Measurements from ENCODE around the gene STAT5A. TPM values are rescaled to one million over a fixed set of nuclear protein-coding genes. Genes with fewer than 3 reads are reported as not detected.

STAT5A gene
- total RNA-seq, 1 experiment from 2014 or later = 0.91 TPM

GRCh38 chr17:42311240-42312034, 23.1 kb downstream of the STAT5A start:
- no peak for ATAC-seq
- Histone ChIP-seq H2AFZ (ENCODE audit: low read depth, low read length, poor library complexity, severe bottlenecking) (no peak overlapping the region), H3K9ac (ENCODE audit: low read length) (no peak overlapping the region), H3K9me2 (ENCODE audit: insufficient read depth) (no peaks in the 10 kb centered on the region), H3K4me3 (replicated peaks in 1 of 2; ENCODE audit: low read depth in 1 of 2, low read length in 2 of 2) (no peak overlapping the region), H3K4me1 (ENCODE audit: control insufficient read depth in 1 of 2, insufficient read depth in 2 of 2, low read length in 2 of 2) (no peaks in the 10 kb centered on the region), H3K79me2 (ENCODE audit: insufficient read depth, low read length) (no peaks in the 10 kb centered on the region), H3K27ac (ENCODE audit: low read depth, low read length) (no peak overlapping the region), H3K27me3 (ENCODE audit: insufficient read depth, low read length) (no peaks in the 10 kb centered on the region), H3K4me2 (ENCODE audit: low read length) (no peak overlapping the region), H3K9me3 (ENCODE audit: control insufficient read depth in 1 of 2, insufficient read depth in 1 of 2, low read depth in 1 of 2, low read length in 2 of 2) (no peaks in the 10 kb centered on the region), H4K20me1 (ENCODE audit: insufficient read depth) (no peaks in the 10 kb centered on the region), H3K36me3 (ENCODE audit: control insufficient read depth in 1 of 2, insufficient read depth in 2 of 2, low read length in 2 of 2) (peaks cover 0 to 8% of the 10 kb centered on the region in 2 experiments; a peak in 1 of 4 replicates)
- CTCF ChIA-PET = no interaction called here
- no peak for TF ChIP-seq CBX3 (IDR thresholded peaks at IDR 0.05; ENCODE audit: low read depth)
- no peak for TF ChIP-seq CEBPB (IDR thresholded peaks at IDR 0.05; ENCODE audit: low read depth)
- no peak for TF ChIP-seq POLR2A (IDR thresholded peaks at IDR 0.05; ENCODE audit: borderline replicate concordance, extremely low read depth, insufficient read depth, insufficient read length)
- TF ChIP-seq SP1 (IDR thresholded peaks at IDR 0.05; ENCODE audit: low read depth) = no peak
- TF ChIP-seq YY1 (IDR thresholded peaks at IDR 0.05; ENCODE audit: extremely low read depth, insufficient replicate concordance, low read depth, low read length) = no peak
- RAD21 ChIA-PET (ENCODE audit: low non-redundant PET in 1 of 2, low total read pairs in 2 of 2, uncharacterized antibody in 2 of 2, unreplicated experiment in 2 of 2) = no interaction called here
- no TSS peak for BruUV-seq (replicated peaks)
- intact Hi-C loops (cut with micrococcal nuclease) = no loop called here
- DNase-seq (ENCODE audit: low read depth, low spot score) = no peak
- POLR2A ChIA-PET = no interaction called here

GRCh38 chr17:42312035-42312284, 23.7 kb downstream of the STAT5A start:
- Histone ChIP-seq H4K20me1 (ENCODE audit: insufficient read depth) (no peaks in the 10 kb centered on the region), H3K4me1 (ENCODE audit: control insufficient read depth in 1 of 2, insufficient read depth in 2 of 2, low read length in 2 of 2) (no peaks in the 10 kb centered on the region), H3K36me3 (ENCODE audit: control insufficient read depth in 1 of 2, insufficient read depth in 2 of 2, low read length in 2 of 2) (peaks cover 0 to 8% of the 10 kb centered on the region in 2 experiments; a peak in 1 of 4 replicates), H3K79me2 (ENCODE audit: insufficient read depth, low read length) (no peaks in the 10 kb centered on the region), H2AFZ (ENCODE audit: low read depth, low read length, poor library complexity, severe bottlenecking) (no peak overlapping the region), H3K27me3 (ENCODE audit: insufficient read depth, low read length) (no peaks in the 10 kb centered on the region), H3K9me3 (ENCODE audit: control insufficient read depth in 1 of 2, insufficient read depth in 1 of 2, low read depth in 1 of 2, low read length in 2 of 2) (no peaks in the 10 kb centered on the region), H3K9me2 (ENCODE audit: insufficient read depth) (no peaks in the 10 kb centered on the region), H3K9ac (ENCODE audit: low read length) (no peak overlapping the region), H3K4me2 (ENCODE audit: low read length) (no peak overlapping the region), H3K27ac (ENCODE audit: low read depth, low read length) (no peak overlapping the region), H3K4me3 (replicated peaks in 1 of 2; ENCODE audit: low read depth in 1 of 2, low read length in 2 of 2) (no peak overlapping the region)
- intact Hi-C loops (cut with micrococcal nuclease) = no loop called here
- ChIA-PET RAD21 (ENCODE audit: low non-redundant PET in 1 of 2, low total read pairs in 2 of 2, uncharacterized antibody in 2 of 2, unreplicated experiment in 2 of 2) (no interaction called here), CTCF (interaction anchor here (0.9 kb wide), 1 partner anchor 206 kb away, joined by 5 read pairs; no protein-coding TSS in a partner anchor), POLR2A (no interaction called here)
- DNase-seq (ENCODE audit: low read depth, low spot score) = no peak
- BruUV-seq (replicated peaks) = no TSS peak
- ATAC-seq = no peak
- no peak for TF ChIP-seq EZH2 (IDR thresholded peaks at IDR 0.05)
